Endothelial cell of umbilical vein (primary cell): ENCODE results near the gene GLRX5. TPM values are rescaled to one million over a fixed set of nuclear protein-coding genes. Genes with fewer than 3 reads are reported as not detected.
A peak's percentile ranks its signal among the peaks of the same experiment; 100 is the strongest.

Source experiments
- BruUV-seq: library from RNA; stranded (reverse); fragments of 400-500 nt; replicated peaks from 2 replicates; lab custom pipeline; 2021; lab: Mats Ljungman, UMichigan
- CTCF ChIA-PET: fragments of 300-600, 350-600 bp; sonication (Branson Sonifier 250); formaldehyde crosslinking; loops from one replicate; lab custom pipeline; 2021; ENCODE audit warnings: antibody characterized with exemption, inconsistent platforms; lab: Charles Lee
- POLR2A ChIA-PET: fragments of 300-600, 350-600 bp; sonication (Branson Sonifier 250); formaldehyde crosslinking; loops from one replicate; lab custom pipeline; 2021; ENCODE audit warnings: antibody characterized with exemption, inconsistent platforms; lab: Charles Lee
- DNase-seq: peaks from one replicate; pipeline ENCODE4 v3.0.0-alpha.2; 2011; ENCODE audit warnings: low read depth, low spot score
- FAIRE-seq: peaks from 2 replicates; lab custom pipeline; 2011; peaks lifted over from hg19 to GRCh38; lab: Jason Lieb, UNC
- H2AFZ ChIP-seq: 2 replicates; pipeline ENCODE4 v1.6.0; 2012; ENCODE audit warnings: low read depth, low read length, control low read depth, inconsistent platforms
- H3K27ac ChIP-seq: 2 replicates; pipeline ENCODE4 v1.5.1; 2011; ENCODE audit warnings: low read depth, mild to moderate bottlenecking, control low read depth, low read length, moderate library complexity; ENCODE audit not compliant: insufficient read depth
- H3K27me3 ChIP-seq, 2 experiments: 2 replicates each; pipeline versions ENCODE4 v1.6.0 to v1.6.1; 2011; ENCODE audit warnings: low read length in 2 of 2, mixed read lengths in 1 of 2; ENCODE audit not compliant: control insufficient read depth in 2 of 2, insufficient read depth in 2 of 2
- H3K36me3 ChIP-seq, 2 experiments: 2 replicates in 1 of 2; 3 replicates in 1 of 2; pipeline ENCODE4 v1.5.1; 2011; ENCODE audit warnings: low read length in 2 of 2, mild to moderate bottlenecking in 1 of 2, moderate library complexity in 1 of 2; ENCODE audit not compliant: control insufficient read depth in 2 of 2, insufficient read depth in 2 of 2; ENCODE audit errors: extremely low read depth in 1 of 2
- H3K4me1 ChIP-seq: 3 replicates; pipeline ENCODE4 v1.5.1; 2011; ENCODE audit warnings: mild to moderate bottlenecking, low read length; ENCODE audit not compliant: control insufficient read depth, insufficient read depth; ENCODE audit errors: extremely low read depth
- H3K4me2 ChIP-seq: 2 replicates; pipeline ENCODE4 v1.6.1; 2011; ENCODE audit warnings: low read length, control low read depth, mixed read lengths; ENCODE audit not compliant: insufficient read depth
- H3K4me3 ChIP-seq, 3 experiments: fragments of 200-600 bp in 1 of 3; sonication (generic), shearing (Covaris generic) in 1 of 3; replicated peaks in 1 of 3; 2 replicates each; pipeline ENCODE4 v1.5.1; 2011 to 2016; ENCODE audit warnings: control low read depth in 3 of 3, low read length in 3 of 3, mild to moderate bottlenecking in 2 of 3, inconsistent platforms in 1 of 3, low read depth in 1 of 3, moderate library complexity in 1 of 3; ENCODE audit not compliant: insufficient read depth in 1 of 3
- H3K79me2 ChIP-seq: 2 replicates; pipeline ENCODE4 v1.6.0; 2012; ENCODE audit warnings: low read length, inconsistent platforms; ENCODE audit not compliant: control insufficient read depth, insufficient read depth
- H3K9ac ChIP-seq: replicated peaks from 2 replicates; pipeline ENCODE3; 2011; ENCODE audit warnings: low read length, control low read depth; ENCODE audit not compliant: insufficient read depth; ENCODE audit errors: extremely low read depth
- H3K9me1 ChIP-seq: replicated peaks from 3 replicates; pipeline ENCODE4 v1.6.0; 2011; ENCODE audit warnings: mild to moderate bottlenecking, low read length; ENCODE audit not compliant: control insufficient read depth, insufficient read depth; ENCODE audit errors: extremely low read depth
- H3K9me3 ChIP-seq: replicated peaks from 2 replicates; pipeline ENCODE4 v1.5.1; 2012; ENCODE audit warnings: low read length, inconsistent platforms; ENCODE audit not compliant: control insufficient read depth, insufficient read depth
- H4K20me1 ChIP-seq: replicated peaks from 2 replicates; pipeline ENCODE3; 2011; ENCODE audit warnings: mild to moderate bottlenecking, low read length; ENCODE audit not compliant: control insufficient read depth, insufficient read depth; ENCODE audit errors: extremely low read depth
- JUN ChIP-seq: IDR thresholded peaks from 2 replicates; pipeline ENCODE4 v1.6.1; 2011; ENCODE audit warnings: borderline replicate concordance, low read depth; ENCODE audit not compliant: insufficient read length, insufficient read depth
- MYC ChIP-seq: IDR thresholded peaks from one replicate; pipeline ENCODE4 v1.6.1; 2011; ENCODE audit warnings: mild to moderate bottlenecking, low read depth, low read length
- POLR2A ChIP-seq: IDR thresholded peaks from 2 replicates; pipeline ENCODE4 v1.6.1; 2012; ENCODE audit warnings: low read depth, mild to moderate bottlenecking, control low read depth, low read length
- dilution Hi-C: fragments of 300-500 bp; cut with MboI; formaldehyde crosslinking; loops from one replicate; pipeline ENCODE4 v1.15.0; 2019; ENCODE audit warnings: low sequenced_read_pairs; ENCODE audit not compliant: extremely low pct_ligation_motif_present
- intact Hi-C: fragments of 100-400 bp; cut with micrococcal nuclease; formaldehyde crosslinking; loops from one replicate; pipeline ENCODE4 v1.10.0; 2022
- polyA plus RNA-seq, 4 experiments: library from polyadenylated mRNA; depleted of rRNA in 3 of 4; stranded (reverse) in 3 of 4; unstranded in 1 of 4; fragments of >200 nt; gene quantifications; 2 replicates each; pipeline versions ENCODE4 v1.2.1 to v1.2.3, GENCODE V29; 2011 to 2012; ENCODE audit warnings: missing spikeins in 1 of 4
- total RNA-seq: library from RNA; stranded (reverse); gene quantifications from 2 replicates; pipeline ENCODE4 v1.2.3, GENCODE V29; 2021
- TF ChIP-seq, protein P1 (sequence below), 2 donors: IDR thresholded peaks; 1 replicate in 1 of 2; 2 replicates in 1 of 2; pipeline ENCODE4 v1.5.1; 2011; ENCODE audit warnings: low read length in 2 of 2, mild to moderate bottlenecking in 2 of 2, moderate library complexity in 2 of 2, control low read depth in 1 of 2, inconsistent platforms in 1 of 2, low read depth in 1 of 2; ENCODE audit not compliant: insufficient read depth in 1 of 2; ENCODE audit errors: extremely low read depth in 1 of 2

GLRX5 gene
- total and polyA plus RNA-seq, 2 donors (not counting 3 experiments of a cell fraction or from before 2014, with no cell fraction given): 42.6 to 52.0 TPM

DNA sequence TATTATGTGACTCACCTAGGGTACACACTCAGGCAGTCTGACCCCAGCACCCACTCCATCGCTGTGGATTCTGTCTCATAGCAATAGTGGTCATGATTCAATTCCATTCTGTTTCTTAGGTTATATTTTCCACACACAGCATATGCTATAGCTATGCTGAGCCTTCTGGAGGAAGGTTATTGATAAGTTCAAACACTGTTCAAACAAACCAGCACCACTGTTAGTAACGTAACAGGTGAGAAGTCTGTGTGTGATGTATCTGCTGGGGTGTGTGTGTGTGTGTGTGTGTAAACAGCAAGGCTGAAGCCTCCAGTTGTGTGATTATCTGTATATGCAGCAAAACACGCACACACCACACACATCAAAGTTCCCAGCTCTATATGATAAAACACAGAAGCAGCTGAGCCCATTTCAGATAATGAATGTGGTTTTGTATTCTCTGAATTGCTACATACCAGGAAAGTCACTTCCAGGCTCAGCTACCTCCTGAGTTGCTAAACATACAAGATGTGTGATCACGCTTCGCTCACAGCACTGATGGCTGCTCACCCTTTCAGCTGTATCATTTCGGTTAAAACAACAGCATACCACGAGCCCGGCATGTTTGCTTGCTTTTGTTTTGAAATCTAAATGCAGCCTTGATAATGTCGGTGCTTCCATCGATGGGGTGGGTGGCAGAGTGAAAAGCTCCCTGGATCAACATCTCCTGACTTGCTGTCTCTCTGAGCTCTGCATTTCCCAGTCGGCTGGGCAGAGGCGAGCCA is 11.6 kb upstream of the GLRX5 start:
- Histone ChIP-seq H3K4me3 (no peak overlapping the region), H3K4me1 (peaks cover 55% of the 10 kb centered on the region), H3K27ac (peak overlapping the region; percentile 13), H3K36me3 (no peaks in the 10 kb centered on the region), H3K9me3 (no peaks in the 10 kb centered on the region), H4K20me1 (no peaks in the 10 kb centered on the region), H3K79me2 (no peaks in the 10 kb centered on the region), H3K27me3 (no peaks in the 10 kb centered on the region), H3K4me2 (peak overlapping the region; percentile 33), H2AFZ (peak overlapping the region; percentile 66), H3K9me1 (no peaks in the 10 kb centered on the region), H3K9ac (peak overlapping the region; percentile 54)
- no TSS peak for BruUV-seq
- FAIRE-seq: no peak
- POLR2A ChIA-PET: interaction anchor here (1.0 kb wide), 1 partner anchor 8 kb away, joined by 4 read pairs; no protein-coding TSS in a partner anchor
- CTCF ChIA-PET: interaction anchor here (0.6 to 3.1 kb wide), 14 partner anchors 8 to 1493 kb away, joined by 3 to 41 read pairs (median 6); no protein-coding TSS in a partner anchor
- intact Hi-C loops (loop anchor here (1.0 kb wide), 1 partner anchor 11 kb away; no protein-coding TSS in a partner anchor), dilution Hi-C loops (no loop called here)
- TF ChIP-seq MYC: no peak
- TF ChIP-seq, protein P1, sequence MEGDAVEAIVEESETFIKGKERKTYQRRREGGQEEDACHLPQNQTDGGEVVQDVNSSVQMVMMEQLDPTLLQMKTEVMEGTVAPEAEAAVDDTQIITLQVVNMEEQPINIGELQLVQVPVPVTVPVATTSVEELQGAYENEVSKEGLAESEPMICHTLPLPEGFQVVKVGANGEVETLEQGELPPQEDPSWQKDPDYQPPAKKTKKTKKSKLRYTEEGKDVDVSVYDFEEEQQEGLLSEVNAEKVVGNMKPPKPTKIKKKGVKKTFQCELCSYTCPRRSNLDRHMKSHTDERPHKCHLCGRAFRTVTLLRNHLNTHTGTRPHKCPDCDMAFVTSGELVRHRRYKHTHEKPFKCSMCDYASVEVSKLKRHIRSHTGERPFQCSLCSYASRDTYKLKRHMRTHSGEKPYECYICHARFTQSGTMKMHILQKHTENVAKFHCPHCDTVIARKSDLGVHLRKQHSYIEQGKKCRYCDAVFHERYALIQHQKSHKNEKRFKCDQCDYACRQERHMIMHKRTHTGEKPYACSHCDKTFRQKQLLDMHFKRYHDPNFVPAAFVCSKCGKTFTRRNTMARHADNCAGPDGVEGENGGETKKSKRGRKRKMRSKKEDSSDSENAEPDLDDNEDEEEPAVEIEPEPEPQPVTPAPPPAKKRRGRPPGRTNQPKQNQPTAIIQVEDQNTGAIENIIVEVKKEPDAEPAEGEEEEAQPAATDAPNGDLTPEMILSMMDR (IDR thresholded peaks at IDR 0.05; ENCODE audit: extremely low read depth in 1 of 2, insufficient read depth in 1 of 2, low read depth in 1 of 2, low read length in 2 of 2): no peak
- TF ChIP-seq POLR2A: no peak
- TF ChIP-seq JUN: no peak
- DNase-seq: no peak
